Breast epithelium (tissue), 4 donors: Measurements from ENCODE around the gene REC8. TPM values are rescaled to one million over a fixed set of nuclear protein-coding genes. Genes with fewer than 3 reads are reported as not detected.

Source experiments
- DNase-seq, 2 donors: peaks; one replicate each; pipeline ENCODE4 v3.0.0-alpha.2; 2019; ENCODE audit warnings: low spot score in 2 of 2
- H3K27ac ChIP-seq, 2 donors: fragments of 200-600 bp; sonication (generic) in 1 of 2; one replicate each; pipeline ENCODE4 v1.5.1; 2016 to 2019; ENCODE audit warnings: mild to moderate bottlenecking in 1 of 2
- H3K27me3 ChIP-seq, 2 donors: fragments of 200-600 bp; sonication (generic) in 1 of 2; one replicate each; pipeline versions ENCODE4 v1.5.1 to v1.6.0; 2017 to 2019; ENCODE audit warnings: control low read depth in 1 of 2, mild to moderate bottlenecking in 1 of 2
- H3K36me3 ChIP-seq: fragments of 200-600 bp; one replicate; pipeline ENCODE4 v1.5.1; 2019
- H3K4me1 ChIP-seq, 2 donors: fragments of 200-600 bp; sonication (generic); one replicate each; pipeline ENCODE4 v1.5.1; 2016 to 2019; ENCODE audit warnings: control low read depth in 1 of 2
- H3K4me3 ChIP-seq, 3 donors: fragments of 200-600 bp; sonication (generic); 1 replicate in 2 of 3; 2 replicates in 1 of 3; pipeline ENCODE4 v1.5.1; 2016 to 2019; ENCODE audit warnings: mild to moderate bottlenecking in 3 of 3, moderate library complexity in 2 of 3
- H3K9me3 ChIP-seq, 2 donors: fragments of 200-600 bp; sonication (generic) in 1 of 2; one replicate each; pipeline ENCODE4 v1.5.1; 2016 to 2019; ENCODE audit warnings: control low read depth in 1 of 2
- CTCF ChIP-seq, 3 donors: fragments of 450-650 bp; IDR thresholded peaks; one replicate each; pipeline ENCODE4 v1.5.1; 2016 to 2017; ENCODE audit warnings: antibody characterized with exemption in 3 of 3, mild to moderate bottlenecking in 3 of 3, moderate library complexity in 3 of 3
- POLR2A ChIP-seq: fragments of 450-650 bp; IDR thresholded peaks from one replicate; pipeline ENCODE4 v1.6.1; 2016; ENCODE audit warnings: antibody characterized with exemption, mild to moderate bottlenecking, moderate library complexity
- POLR2AphosphoS5 ChIP-seq, 3 donors: sonication (generic); formaldehyde crosslinking; IDR thresholded peaks; one replicate each; pipeline ENCODE4 v1.6.1; 2017; ENCODE audit warnings: antibody characterized with exemption in 3 of 3
- intact Hi-C: fragments of 100-400 bp; cut with DNase I; formaldehyde crosslinking; loops from one replicate; pipeline ENCODE4 v1.15.1; 2023; ENCODE audit warnings: low total_unique reads
- total RNA-seq, 3 donors: library from RNA; depleted of rRNA; stranded (reverse); fragments of >200 nt; gene quantifications; one replicate each; pipeline ENCODE4 v1.1.0, GENCODE V29; 2016

REC8 gene
- total RNA-seq, 3 donors from 2014 or later, result 2.9 to 10.2 (median 6.6) TPM

GRCh38 chr14:24149302-24149969 lies 22.4 kb upstream of the REC8 start:
- TF ChIP-seq POLR2A (no peak), POLR2AphosphoS5 (IDR thresholded peaks at IDR 0.05) (no peak), CTCF (IDR thresholded peaks at IDR 0.05) (no peak)
- DNase-seq, result no peak
- peaks cover 4 to 9% of the 10 kb centered on the region in 2 donors for H3K4me1 ChIP-seq
- intact Hi-C loops, result no loop called here
- no peak overlapping the region for H3K27ac ChIP-seq
- peaks cover 11% of the 10 kb centered on the region for H3K36me3 ChIP-seq
- H3K4me3 ChIP-seq, result no peak overlapping the region
- no peaks in the 10 kb centered on the region for H3K9me3 ChIP-seq
- H3K27me3 ChIP-seq, result no peaks in the 10 kb centered on the region

- peaks cover 4 to 9% of the 10 kb centered on the region in 2 donors for H3K4me1 ChIP-seq
- no peak for TF ChIP-seq POLR2A
- TF ChIP-seq CTCF (IDR thresholded peaks at IDR 0.05), result no peak
- no peak for TF ChIP-seq POLR2AphosphoS5 (IDR thresholded peaks at IDR 0.05)
- peaks cover 11% of the 10 kb centered on the region for H3K36me3 ChIP-seq
- H3K9me3 ChIP-seq, result no peaks in the 10 kb centered on the region
- H3K4me3 ChIP-seq, result no peak overlapping the region
- H3K27me3 ChIP-seq, result no peaks in the 10 kb centered on the region
- DNase-seq, result no peak
- no peak overlapping the region for H3K27ac ChIP-seq
- intact Hi-C loops, result no loop called here
Observed at GRCh38 chr14:24150061-24150460, 21.8 kb upstream of the REC8 start.

- no peak overlapping the region for H3K27ac ChIP-seq
- intact Hi-C loops, result no loop called here
- H3K4me1 ChIP-seq, result peaks cover 4% of the 10 kb centered on the region in 2 donors
- DNase-seq, result no peak
- H3K36me3 ChIP-seq, result peaks cover 11% of the 10 kb centered on the region
- TF ChIP-seq POLR2AphosphoS5 (IDR thresholded peaks at IDR 0.05) (no peak), CTCF (IDR thresholded peaks at IDR 0.05) (no peak), POLR2A (no peak)
- no peaks in the 10 kb centered on the region for H3K9me3 ChIP-seq
- no peaks in the 10 kb centered on the region for H3K27me3 ChIP-seq
- H3K4me3 ChIP-seq, result no peak overlapping the region
Observed at GRCh38 chr14:24150567-24150966, 21.3 kb upstream of the REC8 start.

- H3K4me3 ChIP-seq, result no peak overlapping the region
- intact Hi-C loops, result no loop called here
- TF ChIP-seq CTCF (IDR thresholded peaks at IDR 0.05), result no peak
- no peak for TF ChIP-seq POLR2AphosphoS5 (IDR thresholded peaks at IDR 0.05)
- TF ChIP-seq POLR2A, result no peak
- H3K27me3 ChIP-seq, result no peaks in the 10 kb centered on the region
- H3K36me3 ChIP-seq, result peaks cover 11% of the 10 kb centered on the region
- no peaks in the 10 kb centered on the region for H3K9me3 ChIP-seq
- no peak overlapping the region for H3K27ac ChIP-seq
- peaks cover 0 to 4% of the 10 kb centered on the region in 2 donors for H3K4me1 ChIP-seq
- DNase-seq, result no peak
Observed at GRCh38 chr14:24150993-24151392, 20.9 kb upstream of the REC8 start.

- H3K4me1 ChIP-seq, result peaks cover 0 to 4% of the 10 kb centered on the region in 2 donors
- DNase-seq, result no peak
- intact Hi-C loops, result no loop called here
- H3K27me3 ChIP-seq, result no peaks in the 10 kb centered on the region
- no peak overlapping the region for H3K27ac ChIP-seq
- TF ChIP-seq POLR2A, result no peak
- TF ChIP-seq POLR2AphosphoS5 (IDR thresholded peaks at IDR 0.05), result no peak
- TF ChIP-seq CTCF (IDR thresholded peaks at IDR 0.05), result no peak
- H3K36me3 ChIP-seq, result peaks cover 11% of the 10 kb centered on the region
- H3K9me3 ChIP-seq, result no peaks in the 10 kb centered on the region
- H3K4me3 ChIP-seq, result no peak overlapping the region
Observed at GRCh38 chr14:24151404-24152080, 20.3 kb upstream of the REC8 start.
